ENCODE data around the gene ANKS1B. TPM values are rescaled to one million over a fixed set of nuclear protein-coding genes. Genes with fewer than 3 reads are reported as not detected.
"Not testable (repeated sequence)": the region's sequence is repeated elsewhere in the genome, so short reads cannot be mapped to it uniquely, and the experiment has no call there.

ANKS1B gene
- total and polyA plus RNA-seq, 4 donors, result 0.03 to 3.4 (median 0.53) TPM

DNA sequence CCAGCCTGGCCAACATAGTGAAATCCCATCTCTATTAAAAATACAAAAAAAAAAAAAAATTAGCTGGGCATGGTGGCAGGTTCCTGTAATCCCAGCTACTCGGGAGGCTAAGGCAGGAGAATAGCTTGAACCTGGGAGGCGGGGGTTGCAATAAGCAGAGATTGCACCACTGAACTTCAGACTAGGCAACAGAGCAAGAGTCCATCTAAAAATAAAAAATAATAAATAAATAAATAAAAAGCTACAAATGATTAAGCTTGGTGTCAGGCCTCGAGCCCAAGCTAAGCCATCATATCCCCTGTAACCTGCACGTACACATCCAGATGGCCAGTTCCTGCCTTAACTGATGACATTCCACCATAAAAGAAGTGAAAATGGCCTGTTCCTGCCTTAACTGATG lies 269.8 kb downstream of the ANKS1B start:
- WGBS, result 76% methylated on average over 4 of the region's 4 CpGs
- not testable (repeated sequence) for H3K36me3 ChIP-seq (ENCODE audit: control insufficient read depth in 4 of 4, insufficient read depth in 3 of 4, low read depth in 1 of 4, low read length in 3 of 4); H3K27ac ChIP-seq (ENCODE audit: low read depth in 1 of 2, low read length in 2 of 2); H3K4me3 ChIP-seq (ENCODE audit: low read depth in 1 of 3, low read length in 3 of 3); H3K9me3 ChIP-seq (ENCODE audit: control insufficient read depth in 4 of 4, low read length in 3 of 4); H3K27me3 ChIP-seq (ENCODE audit: control insufficient read depth in 4 of 4, insufficient read depth in 4 of 4, low read length in 3 of 4); H3K4me1 ChIP-seq (ENCODE audit: control insufficient read depth in 4 of 4, insufficient read depth in 4 of 4, low read length in 3 of 4); DNase-seq (ENCODE audit: low spot score); H3K9ac ChIP-seq (ENCODE audit: low read depth in 1 of 2, low read length in 2 of 2)

DNA sequence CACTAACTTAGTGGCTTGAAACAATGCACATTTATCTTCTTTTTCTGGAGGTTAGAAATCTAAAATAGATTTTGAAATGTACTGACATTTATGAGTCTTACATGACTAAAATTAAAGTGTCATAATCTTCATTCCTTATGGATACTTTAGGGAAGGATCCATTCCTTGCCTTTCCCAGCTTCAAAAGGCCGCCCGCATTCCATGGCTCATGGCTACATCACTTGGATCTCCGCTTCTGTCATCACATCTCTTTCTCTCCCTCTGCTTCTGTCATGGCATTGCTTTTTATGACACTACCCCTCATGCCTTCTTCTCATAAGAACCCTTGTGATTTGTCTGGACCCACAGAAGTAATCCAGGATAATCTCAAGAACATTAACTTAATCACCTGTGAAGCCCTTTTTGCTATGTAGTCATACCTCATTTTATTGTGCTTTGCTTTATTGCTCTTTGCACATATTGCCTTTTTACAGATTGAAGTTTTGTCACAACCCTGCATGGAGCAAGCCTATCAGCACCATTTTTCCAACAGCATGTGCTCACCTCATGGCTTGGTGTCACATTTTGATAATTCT lies 270.7 kb downstream of the ANKS1B start:
- Histone ChIP-seq H3K4me3 (ENCODE audit: low read depth in 1 of 3, low read length in 3 of 3) (no peak overlapping the region), H3K27me3 (ENCODE audit: control insufficient read depth in 4 of 4, insufficient read depth in 4 of 4, low read length in 3 of 4) (no peaks in the 10 kb centered on the region), H3K9me3 (ENCODE audit: control insufficient read depth in 4 of 4, low read length in 3 of 4) (no peaks in the 10 kb centered on the region), H3K27ac (ENCODE audit: low read depth in 1 of 2, low read length in 2 of 2) (no peak overlapping the region), H3K36me3 (ENCODE audit: control insufficient read depth in 4 of 4, insufficient read depth in 3 of 4, low read depth in 1 of 4, low read length in 3 of 4) (no peaks in the 10 kb centered on the region), H3K4me1 (ENCODE audit: control insufficient read depth in 4 of 4, insufficient read depth in 4 of 4, low read length in 3 of 4) (no peaks in the 10 kb centered on the region), H3K9ac (ENCODE audit: low read depth in 1 of 2, low read length in 2 of 2) (no peak overlapping the region)
- DNase-seq (ENCODE audit: low spot score), result no peak
- TF ChIP-seq RXRA (IDR thresholded peaks at IDR 0.05), result no peak
- TF ChIP-seq, protein P1, sequence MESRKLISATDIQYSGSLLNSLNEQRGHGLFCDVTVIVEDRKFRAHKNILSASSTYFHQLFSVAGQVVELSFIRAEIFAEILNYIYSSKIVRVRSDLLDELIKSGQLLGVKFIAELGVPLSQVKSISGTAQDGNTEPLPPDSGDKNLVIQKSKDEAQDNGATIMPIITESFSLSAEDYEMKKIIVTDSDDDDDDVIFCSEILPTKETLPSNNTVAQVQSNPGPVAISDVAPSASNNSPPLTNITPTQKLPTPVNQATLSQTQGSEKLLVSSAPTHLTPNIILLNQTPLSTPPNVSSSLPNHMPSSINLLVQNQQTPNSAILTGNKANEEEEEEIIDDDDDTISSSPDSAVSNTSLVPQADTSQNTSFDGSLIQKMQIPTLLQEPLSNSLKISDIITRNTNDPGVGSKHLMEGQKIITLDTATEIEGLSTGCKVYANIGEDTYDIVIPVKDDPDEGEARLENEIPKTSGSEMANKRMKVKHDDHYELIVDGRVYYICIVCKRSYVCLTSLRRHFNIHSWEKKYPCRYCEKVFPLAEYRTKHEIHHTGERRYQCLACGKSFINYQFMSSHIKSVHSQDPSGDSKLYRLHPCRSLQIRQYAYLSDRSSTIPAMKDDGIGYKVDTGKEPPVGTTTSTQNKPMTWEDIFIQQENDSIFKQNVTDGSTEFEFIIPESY (IDR thresholded peaks at IDR 0.05), result no peak
- TF ChIP-seq, protein P2, sequence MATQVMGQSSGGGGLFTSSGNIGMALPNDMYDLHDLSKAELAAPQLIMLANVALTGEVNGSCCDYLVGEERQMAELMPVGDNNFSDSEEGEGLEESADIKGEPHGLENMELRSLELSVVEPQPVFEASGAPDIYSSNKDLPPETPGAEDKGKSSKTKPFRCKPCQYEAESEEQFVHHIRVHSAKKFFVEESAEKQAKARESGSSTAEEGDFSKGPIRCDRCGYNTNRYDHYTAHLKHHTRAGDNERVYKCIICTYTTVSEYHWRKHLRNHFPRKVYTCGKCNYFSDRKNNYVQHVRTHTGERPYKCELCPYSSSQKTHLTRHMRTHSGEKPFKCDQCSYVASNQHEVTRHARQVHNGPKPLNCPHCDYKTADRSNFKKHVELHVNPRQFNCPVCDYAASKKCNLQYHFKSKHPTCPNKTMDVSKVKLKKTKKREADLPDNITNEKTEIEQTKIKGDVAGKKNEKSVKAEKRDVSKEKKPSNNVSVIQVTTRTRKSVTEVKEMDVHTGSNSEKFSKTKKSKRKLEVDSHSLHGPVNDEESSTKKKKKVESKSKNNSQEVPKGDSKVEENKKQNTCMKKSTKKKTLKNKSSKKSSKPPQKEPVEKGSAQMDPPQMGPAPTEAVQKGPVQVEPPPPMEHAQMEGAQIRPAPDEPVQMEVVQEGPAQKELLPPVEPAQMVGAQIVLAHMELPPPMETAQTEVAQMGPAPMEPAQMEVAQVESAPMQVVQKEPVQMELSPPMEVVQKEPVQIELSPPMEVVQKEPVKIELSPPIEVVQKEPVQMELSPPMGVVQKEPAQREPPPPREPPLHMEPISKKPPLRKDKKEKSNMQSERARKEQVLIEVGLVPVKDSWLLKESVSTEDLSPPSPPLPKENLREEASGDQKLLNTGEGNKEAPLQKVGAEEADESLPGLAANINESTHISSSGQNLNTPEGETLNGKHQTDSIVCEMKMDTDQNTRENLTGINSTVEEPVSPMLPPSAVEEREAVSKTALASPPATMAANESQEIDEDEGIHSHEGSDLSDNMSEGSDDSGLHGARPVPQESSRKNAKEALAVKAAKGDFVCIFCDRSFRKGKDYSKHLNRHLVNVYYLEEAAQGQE (IDR thresholded peaks at IDR 0.05), result no peak
- TF ChIP-seq EGR1 (IDR thresholded peaks at IDR 0.05; ENCODE audit: low read depth in 2 of 2), result no peak
- TF ChIP-seq FOXA2 (IDR thresholded peaks at IDR 0.05), result no peak
- no peak for TF ChIP-seq RAD21 (IDR thresholded peaks at IDR 0.05)
- no peak for TF ChIP-seq CTCF (IDR thresholded peaks at IDR 0.05; ENCODE audit: low read depth, low read length, missing input control)
- no peak for TF ChIP-seq GABPA (IDR thresholded peaks at IDR 0.05 in 1 of 2, conservative IDR thresholded peaks at IDR 0.05 in 1 of 2)
- TF ChIP-seq JUND (IDR thresholded peaks at IDR 0.05), result no peak
- no peak for TF ChIP-seq ATF3 (IDR thresholded peaks at IDR 0.05)
- 75% methylated on average over 3 of the region's 3 CpGs for WGBS
